Measurements from ENCODE around the gene CDK5RAP3.

- no peak for TF ChIP-seq CTCF (conservative IDR thresholded peaks at IDR 0.05; ENCODE audit: low read depth in 2 of 2)
- no peak for TF ChIP-seq EZH2phosphoT487 (IDR thresholded peaks at IDR 0.05; ENCODE audit: unreplicated experiment)
- TF ChIP-seq JUNB (IDR thresholded peaks at IDR 0.05; ENCODE audit: unreplicated experiment), result no peak
- no peak for TF ChIP-seq POLR2AphosphoS5 (IDR thresholded peaks at IDR 0.05; ENCODE audit: low read depth)
- no peak for TF ChIP-seq EZH2 (IDR thresholded peaks at IDR 0.05; ENCODE audit: low read depth, unreplicated experiment)
- no peak for TF ChIP-seq ETS1 (IDR thresholded peaks at IDR 0.05)
- TF ChIP-seq CREB1 (CRISPR knock-in tag; IDR thresholded peaks at IDR 0.05; ENCODE audit: low read depth), result no peak
- no peak for TF ChIP-seq REST (IDR thresholded peaks at IDR 0.05; ENCODE audit: unreplicated experiment)
- TF ChIP-seq STAT1 (IDR thresholded peaks at IDR 0.05; ENCODE audit: unreplicated experiment), result no peak
- TF ChIP-seq NANOG (IDR thresholded peaks at IDR 0.05; ENCODE audit: borderline replicate concordance), result no peak
- TF ChIP-seq ZNF462 (CRISPR knock-in tag; IDR thresholded peaks at IDR 0.05), result no peak
- no peak for TF ChIP-seq ZNF114 (CRISPR knock-in tag; IDR thresholded peaks at IDR 0.05)
- no peak for TF ChIP-seq ZNF331 (CRISPR knock-in tag; IDR thresholded peaks at IDR 0.05; ENCODE audit: low read depth)
Measured at GRCh38 chr17:47995241-47995935, 24.5 kb downstream of the CDK5RAP3 start.
